ENCODE data around the gene PRPSAP1. TPM values are rescaled to one million over a fixed set of nuclear protein-coding genes. Genes with fewer than 3 reads are reported as not detected.

Gene PRPSAP1
- total RNA-seq, 1 donor from 2014 or later: 26.7 TPM

- ChIA-PET POLR2A (no interaction called here), CTCF (no interaction called here)
- DNase-seq: no peak
- no peak for ATAC-seq (ENCODE audit: low read depth)
- peaks cover 7% of the 10 kb centered on the region for H3K4me1 Mint-ChIP-seq
- no peaks in the 10 kb centered on the region for H3K36me3 Mint-ChIP-seq (ENCODE audit: low read depth)
- no peak overlapping the region for H3K27ac Mint-ChIP-seq
- TF ChIP-seq, protein P1, sequence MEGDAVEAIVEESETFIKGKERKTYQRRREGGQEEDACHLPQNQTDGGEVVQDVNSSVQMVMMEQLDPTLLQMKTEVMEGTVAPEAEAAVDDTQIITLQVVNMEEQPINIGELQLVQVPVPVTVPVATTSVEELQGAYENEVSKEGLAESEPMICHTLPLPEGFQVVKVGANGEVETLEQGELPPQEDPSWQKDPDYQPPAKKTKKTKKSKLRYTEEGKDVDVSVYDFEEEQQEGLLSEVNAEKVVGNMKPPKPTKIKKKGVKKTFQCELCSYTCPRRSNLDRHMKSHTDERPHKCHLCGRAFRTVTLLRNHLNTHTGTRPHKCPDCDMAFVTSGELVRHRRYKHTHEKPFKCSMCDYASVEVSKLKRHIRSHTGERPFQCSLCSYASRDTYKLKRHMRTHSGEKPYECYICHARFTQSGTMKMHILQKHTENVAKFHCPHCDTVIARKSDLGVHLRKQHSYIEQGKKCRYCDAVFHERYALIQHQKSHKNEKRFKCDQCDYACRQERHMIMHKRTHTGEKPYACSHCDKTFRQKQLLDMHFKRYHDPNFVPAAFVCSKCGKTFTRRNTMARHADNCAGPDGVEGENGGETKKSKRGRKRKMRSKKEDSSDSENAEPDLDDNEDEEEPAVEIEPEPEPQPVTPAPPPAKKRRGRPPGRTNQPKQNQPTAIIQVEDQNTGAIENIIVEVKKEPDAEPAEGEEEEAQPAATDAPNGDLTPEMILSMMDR (IDR thresholded peaks at IDR 0.05): no peak
- intact Hi-C loops (cut with micrococcal nuclease): no loop called here
- no peak overlapping the region for H3K4me3 Mint-ChIP-seq
- no peaks in the 10 kb centered on the region for H3K9me3 Mint-ChIP-seq
- H3K27me3 Mint-ChIP-seq: peaks cover 5% of the 10 kb centered on the region
Observed at GRCh38 chr17:76378548-76379274, 25.0 kb upstream of the PRPSAP1 start.

DNA sequence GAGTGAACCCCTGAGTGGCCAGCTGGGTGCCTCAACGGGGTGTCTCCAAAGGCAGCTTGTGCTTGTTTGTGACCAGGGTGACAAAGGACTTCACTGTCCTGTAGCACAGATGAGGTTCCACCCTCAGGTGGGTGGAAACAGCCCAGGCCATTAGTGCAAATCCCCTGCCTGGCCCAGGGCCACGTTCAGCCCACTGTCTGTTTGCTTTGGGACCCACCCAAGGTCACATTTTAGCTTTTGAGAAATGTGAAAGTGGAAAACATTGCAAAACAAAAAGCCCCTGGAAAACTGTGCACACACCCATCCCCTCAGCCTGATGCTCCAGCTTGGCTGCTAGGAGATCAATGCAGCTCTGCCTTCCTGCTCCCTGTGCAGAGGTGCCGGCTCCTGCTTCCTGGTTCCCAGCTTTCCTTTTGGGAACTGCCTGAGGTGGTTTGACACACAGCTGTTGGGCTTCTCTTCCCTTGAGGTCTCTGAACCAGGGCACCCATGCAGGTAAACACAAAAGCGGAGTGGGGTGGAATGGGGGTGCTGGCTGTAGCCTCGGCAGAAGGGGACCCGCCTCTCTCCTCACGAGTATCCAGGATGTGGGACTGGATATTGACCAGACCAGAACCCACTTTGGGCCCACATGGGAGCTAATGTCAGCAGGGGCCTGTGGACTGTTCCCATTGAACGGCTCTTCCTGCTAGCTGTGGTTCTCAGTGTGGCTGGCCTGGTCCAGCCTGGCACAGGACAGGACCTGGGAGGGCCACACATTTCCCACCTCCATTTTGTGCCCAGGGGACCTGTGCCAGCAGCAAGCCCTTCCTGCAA lies 22.8 kb upstream of the PRPSAP1 start:
- DNase-seq (no peak), ATAC-seq (ENCODE audit: low read depth) (no peak)
- Mint-ChIP-seq H3K4me3 (no peak overlapping the region), H3K27ac (no peak overlapping the region), H3K9me3 (no peaks in the 10 kb centered on the region), H3K27me3 (peaks cover 5% of the 10 kb centered on the region), H3K36me3 (ENCODE audit: low read depth) (no peaks in the 10 kb centered on the region), H3K4me1 (no peaks in the 10 kb centered on the region)
- POLR2A ChIA-PET: interaction anchor here (0.9 kb wide), 1 partner anchor 272 kb away, joined by 3 read pairs; no protein-coding TSS in a partner anchor
- TF ChIP-seq, protein P1 (IDR thresholded peaks at IDR 0.05): no peak
- intact Hi-C loops (cut with micrococcal nuclease): no loop called here
- CTCF ChIA-PET: interaction anchor here (2.6 kb wide), 1 partner anchor 9 kb away, joined by 7 read pairs; the partner anchor contains the start of gene SPHK1

DNA sequence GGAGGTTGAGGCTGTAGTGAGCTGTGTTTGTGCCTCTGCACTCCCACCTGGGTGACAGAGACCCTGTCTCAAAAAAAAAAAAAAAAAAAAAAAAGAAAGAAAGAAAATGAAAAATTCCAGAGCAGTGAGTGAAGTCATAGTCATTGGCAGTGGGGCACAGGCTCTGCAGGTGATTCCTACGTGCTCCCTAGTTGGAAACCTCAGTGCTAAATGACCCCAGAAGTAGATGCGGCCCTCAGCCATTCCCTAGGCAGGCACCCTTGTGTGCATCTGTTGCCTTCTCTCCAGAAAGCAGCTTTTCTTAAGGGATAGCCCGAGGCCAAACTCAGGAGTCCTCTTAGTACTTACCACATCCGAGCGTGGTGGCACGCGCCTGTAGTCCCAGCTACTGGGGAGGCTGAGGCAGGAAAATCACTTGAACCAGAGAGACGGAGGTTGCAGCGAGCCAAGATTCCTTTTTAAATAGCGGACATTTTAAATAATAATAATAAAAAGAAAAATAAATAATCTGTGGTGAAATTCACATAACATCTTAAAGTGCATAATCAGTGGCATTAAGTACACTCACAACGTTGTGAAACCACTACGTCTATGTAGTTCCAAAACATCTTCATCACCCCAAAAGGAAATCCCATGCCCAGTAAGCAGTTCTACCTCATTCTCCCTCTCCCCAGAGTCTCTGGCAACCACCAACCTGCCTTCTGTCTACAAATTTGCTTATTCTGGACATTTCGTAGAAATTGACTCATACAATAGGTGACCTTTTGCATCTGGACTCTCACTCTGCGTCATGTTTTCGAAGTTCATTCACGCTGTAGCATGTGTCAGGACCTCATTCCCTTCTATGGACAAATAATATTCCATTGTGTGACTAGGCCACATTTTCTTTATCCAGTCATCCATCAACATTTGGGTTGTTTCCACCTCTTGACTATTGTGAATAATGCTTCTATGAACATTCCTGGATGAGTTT lies 18.2 kb upstream of the PRPSAP1 start:
- ATAC-seq (ENCODE audit: low read depth) (no peak), DNase-seq (no peak)
- H3K27me3 Mint-ChIP-seq: peaks cover 4% of the 10 kb centered on the region
- H3K4me1 Mint-ChIP-seq: no peaks in the 10 kb centered on the region
- intact Hi-C loops (cut with micrococcal nuclease): no loop called here
- TF ChIP-seq, protein P1 (IDR thresholded peaks at IDR 0.05): no peak
- H3K27ac Mint-ChIP-seq: no peak overlapping the region
- H3K4me3 Mint-ChIP-seq: no peak overlapping the region
- no peaks in the 10 kb centered on the region for H3K36me3 Mint-ChIP-seq (ENCODE audit: low read depth)
- ChIA-PET POLR2A (interaction anchor here (0.6 kb wide), 1 partner anchor 231 kb away, joined by 3 read pairs; no protein-coding TSS in a partner anchor), CTCF (interaction anchor here (0.9 to 1.8 kb wide), 2 partner anchors 26 to 34 kb away, joined by 3 to 6 read pairs; no protein-coding TSS in a partner anchor)
- no peaks in the 10 kb centered on the region for H3K9me3 Mint-ChIP-seq

GRCh38 chr17:76370261-76370993 lies 16.7 kb upstream of the PRPSAP1 start:
- Mint-ChIP-seq H3K27me3 (peaks cover 4% of the 10 kb centered on the region), H3K27ac (no peak overlapping the region), H3K9me3 (no peaks in the 10 kb centered on the region), H3K4me3 (no peak overlapping the region), H3K4me1 (no peaks in the 10 kb centered on the region), H3K36me3 (ENCODE audit: low read depth) (no peaks in the 10 kb centered on the region)
- ATAC-seq (ENCODE audit: low read depth): no peak
- TF ChIP-seq, protein P1 (IDR thresholded peaks at IDR 0.05): no peak
- intact Hi-C loops (cut with micrococcal nuclease): no loop called here
- DNase-seq: no peak
- POLR2A ChIA-PET: interaction anchor here (0.7 kb wide), 1 partner anchor 58 kb away, joined by 3 read pairs; no protein-coding TSS in a partner anchor
- CTCF ChIA-PET: interaction anchor here (1.8 kb wide), 1 partner anchor 27 kb away, joined by 6 read pairs; no protein-coding TSS in a partner anchor
